HUDEP-2 (cell line): ENCODE results near the gene DHCR24.

Experiments
- DNase-seq, 76 experiments: peaks; one replicate each; lab custom pipeline; 2025; ENCODE audit not compliant: unreplicated experiment in 76 of 76; lab: John Stamatoyannopoulos, UW

The DHCR24 gene

DNA sequence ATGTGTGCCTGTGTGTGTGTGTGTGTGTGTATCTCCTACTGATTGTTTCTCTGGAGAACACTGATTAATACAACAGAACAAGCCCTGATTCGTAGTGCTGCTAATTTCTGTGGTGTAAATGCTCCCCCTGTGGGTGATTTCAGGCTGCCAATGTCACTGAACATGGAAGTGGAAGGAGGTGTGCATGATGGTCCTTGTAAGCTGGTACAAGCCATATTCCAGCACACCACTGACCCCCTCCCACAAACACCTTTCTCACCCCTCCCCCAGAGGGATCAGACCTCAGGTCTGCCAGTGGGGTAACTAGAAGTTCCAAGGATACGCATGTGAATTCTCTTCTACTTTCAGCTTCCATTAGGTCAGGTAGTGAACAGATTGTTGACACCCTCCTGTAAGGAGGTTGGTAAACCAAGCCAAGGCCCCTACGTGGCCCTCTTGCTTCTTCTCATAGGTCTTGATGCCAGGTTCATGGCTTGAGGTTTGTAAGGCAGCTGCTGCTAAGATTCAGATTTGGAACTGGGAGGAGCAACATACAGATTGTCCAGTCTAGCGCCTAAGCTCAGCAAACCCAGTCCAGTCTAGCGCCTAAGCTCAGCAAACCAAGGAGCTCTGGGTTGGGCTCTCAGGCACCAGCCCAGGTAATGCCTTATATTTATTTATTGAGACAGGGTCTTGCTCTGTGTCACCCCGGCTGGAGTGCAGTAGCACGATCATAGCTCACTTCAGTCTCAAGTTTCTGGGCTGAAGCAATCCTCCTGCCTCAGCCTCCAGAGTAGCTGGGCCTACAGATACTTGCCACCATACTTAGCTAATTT, 38.7 kb downstream of the DHCR24 start:
- DNase-seq: peak in 1 of 76 experiments; percentile 4

DNA sequence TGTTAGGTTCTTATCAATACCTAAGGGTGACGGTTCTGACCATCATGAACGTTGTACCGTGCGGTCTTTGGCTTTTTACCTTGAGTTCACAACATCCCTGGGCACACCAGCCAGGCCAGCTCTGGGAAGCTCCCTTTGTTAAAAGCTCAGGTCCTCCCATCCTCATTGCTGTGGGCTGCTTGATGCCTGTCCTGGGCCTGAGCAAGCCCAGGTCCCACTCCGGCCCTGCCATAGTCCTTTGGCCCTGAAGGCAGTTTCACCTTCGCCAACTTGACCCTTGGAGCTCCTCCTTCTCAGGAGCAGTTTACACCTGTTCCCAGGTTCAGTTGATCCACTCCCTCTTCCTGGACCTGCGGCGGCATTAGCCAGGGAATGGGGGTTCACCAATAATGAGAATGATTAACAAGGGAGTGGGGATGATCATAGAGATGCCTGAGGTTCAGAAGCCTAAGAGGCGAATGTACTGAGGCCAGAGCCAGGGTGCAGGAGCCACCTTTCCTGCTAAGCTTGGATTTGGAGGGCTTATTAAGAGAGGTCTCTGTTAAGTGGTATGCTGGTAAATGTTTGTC, 40.2 kb downstream of the DHCR24 start:
- no peak for DNase-seq

DNA sequence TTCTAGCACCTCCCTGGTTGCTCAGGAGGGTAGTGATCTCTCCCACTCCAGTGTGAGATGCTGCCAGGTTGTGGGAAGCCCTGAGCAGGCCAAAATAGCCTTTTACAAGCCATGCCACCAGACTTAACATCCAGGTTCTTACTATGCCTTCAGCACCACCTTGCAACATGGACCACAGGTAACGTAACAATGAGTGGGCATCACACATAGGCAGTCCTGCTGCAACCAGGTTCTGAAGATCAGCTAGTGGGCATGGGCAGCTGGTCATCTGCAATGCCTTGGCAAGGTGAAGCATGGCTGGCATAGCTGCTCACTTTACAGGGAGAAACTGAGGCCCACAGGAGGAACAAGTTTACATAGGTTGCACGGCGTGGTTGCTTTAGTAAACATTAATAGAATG, 40.7 kb downstream of the DHCR24 start:
- DNase-seq: no peak

DNA sequence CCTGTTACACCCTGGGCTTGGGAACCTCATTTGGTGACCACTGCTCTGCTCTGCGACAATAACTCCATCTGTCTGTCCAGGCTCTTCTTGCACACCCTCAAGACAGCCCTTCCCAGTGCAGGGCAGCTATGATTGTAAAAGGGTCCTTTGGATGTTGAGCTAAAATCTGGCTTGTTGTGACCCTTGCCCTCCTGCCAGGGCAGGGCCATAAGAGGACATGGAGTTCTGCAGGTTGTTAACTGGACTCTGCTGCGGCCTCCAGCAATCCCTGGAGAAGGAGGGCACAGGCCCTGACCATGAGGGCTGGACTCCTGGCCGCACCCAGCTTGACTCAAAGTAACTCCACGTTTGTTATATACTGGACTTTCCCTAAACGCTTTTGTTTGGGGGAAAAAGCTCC, 41.2 kb downstream of the DHCR24 start:
- DNase-seq: no peak

DNA sequence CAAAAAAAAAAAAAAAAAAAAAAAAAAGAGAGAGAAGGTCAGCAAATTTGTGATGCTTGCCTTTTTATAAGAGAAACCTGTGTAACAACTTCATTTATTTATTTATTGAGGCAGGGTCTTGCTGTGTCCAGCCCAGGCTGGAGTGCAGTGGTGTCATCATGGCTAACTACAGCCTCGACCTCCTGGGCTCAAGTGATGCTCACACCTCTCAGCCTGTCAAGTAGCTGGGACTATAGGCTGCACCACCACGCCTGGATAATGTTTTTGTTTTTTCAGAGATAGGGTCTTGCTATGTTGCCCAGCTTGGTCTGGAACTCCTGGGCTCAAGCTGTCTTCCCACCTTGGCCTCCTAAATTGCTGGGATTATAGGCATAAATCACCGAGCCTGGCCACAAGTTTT, 42.4 kb downstream of the DHCR24 start:
- no peak for DNase-seq

DNA sequence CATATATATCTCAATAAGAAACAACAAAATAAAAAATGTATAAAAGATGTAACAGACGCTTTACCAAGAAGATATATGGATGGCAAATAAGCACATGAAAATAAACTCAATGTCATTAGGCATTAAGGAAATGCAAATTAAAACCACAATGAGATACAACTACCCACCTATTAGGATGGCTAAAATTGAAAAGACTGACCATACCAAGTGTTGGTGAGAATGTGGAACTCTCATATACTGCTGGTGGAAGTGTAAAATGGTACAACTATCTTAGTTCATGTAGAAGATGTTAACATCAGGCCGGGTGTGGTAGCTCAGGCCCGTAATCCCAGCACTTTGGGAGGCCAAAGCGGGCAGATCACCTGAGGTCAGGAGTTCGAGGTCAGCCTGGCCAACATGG, 43.5 kb downstream of the DHCR24 start:
- no peak for DNase-seq

DNA sequence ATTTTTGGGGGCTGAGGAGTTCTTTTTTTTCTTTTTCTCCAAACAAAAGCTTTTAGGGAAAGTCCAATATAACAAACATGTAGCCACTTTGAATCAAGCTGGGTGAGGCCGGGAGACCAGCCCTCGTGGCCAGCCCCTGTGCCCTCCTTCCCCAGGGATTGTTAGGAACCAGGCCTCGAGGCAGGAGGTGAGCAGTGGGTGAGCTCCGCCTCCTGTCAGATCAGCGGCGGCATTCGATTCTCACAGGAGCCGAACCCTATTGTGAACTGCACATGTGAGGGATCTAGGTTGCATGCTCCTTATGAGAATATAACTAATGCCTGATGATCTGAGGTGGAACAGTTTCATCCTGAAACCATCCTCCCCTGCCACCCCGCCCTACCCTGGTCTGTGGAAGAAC, 44.0 kb downstream of the DHCR24 start:
- no peak for DNase-seq

DNA sequence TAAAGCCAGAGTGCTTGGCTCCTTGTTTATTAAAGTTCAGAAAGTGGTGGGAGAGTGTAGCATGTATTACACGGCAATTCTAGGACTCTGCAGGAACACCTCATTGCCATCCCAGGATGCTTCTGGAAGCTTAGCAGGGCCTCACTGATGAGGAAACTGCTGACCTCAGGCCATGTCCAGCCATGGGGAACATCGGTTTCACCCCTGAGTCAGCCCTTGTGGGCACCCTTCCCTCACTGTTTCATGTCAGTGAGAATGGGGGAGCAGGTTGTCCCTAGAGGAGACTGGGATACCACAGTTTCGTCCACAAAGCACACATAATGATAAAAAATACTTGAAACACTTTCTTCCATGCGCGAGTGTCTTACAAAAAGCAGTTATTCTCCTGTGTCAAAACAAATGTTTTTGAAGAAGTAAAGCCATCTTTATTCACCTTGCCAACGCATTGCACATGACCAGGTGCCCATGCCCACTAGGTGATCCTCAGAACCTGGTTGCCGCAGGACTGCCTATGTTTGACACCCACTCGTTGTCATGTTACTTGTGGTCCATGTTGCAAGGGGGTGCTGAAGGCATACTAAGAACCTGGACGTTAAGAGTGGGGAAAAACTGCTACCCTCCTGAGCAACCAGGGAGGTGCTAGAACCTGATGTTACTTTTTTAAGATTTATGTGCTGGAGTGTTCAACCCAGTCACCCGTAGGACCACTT, 44.6 kb downstream of the DHCR24 start:
- no peak for DNase-seq

DNA sequence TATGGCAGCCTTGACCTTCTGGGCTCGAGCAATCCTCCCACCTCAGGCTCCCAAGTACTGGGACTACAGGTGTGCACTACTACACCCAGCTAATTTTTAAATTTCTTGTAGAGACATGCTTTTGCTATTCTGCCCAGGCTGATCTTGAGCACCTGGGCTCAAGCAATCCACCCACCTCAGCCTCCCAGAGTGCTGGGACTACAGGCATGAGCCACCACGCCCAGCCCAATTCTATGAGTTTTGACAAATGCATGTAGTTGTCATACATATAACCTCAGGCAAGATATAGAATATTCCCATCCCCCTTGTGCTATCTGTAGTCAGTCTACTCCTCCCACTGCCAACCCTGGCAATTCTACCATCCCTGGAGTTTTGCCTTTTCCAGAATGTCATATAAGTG, 47.2 kb downstream of the DHCR24 start:
- DNase-seq: no peak

DNA sequence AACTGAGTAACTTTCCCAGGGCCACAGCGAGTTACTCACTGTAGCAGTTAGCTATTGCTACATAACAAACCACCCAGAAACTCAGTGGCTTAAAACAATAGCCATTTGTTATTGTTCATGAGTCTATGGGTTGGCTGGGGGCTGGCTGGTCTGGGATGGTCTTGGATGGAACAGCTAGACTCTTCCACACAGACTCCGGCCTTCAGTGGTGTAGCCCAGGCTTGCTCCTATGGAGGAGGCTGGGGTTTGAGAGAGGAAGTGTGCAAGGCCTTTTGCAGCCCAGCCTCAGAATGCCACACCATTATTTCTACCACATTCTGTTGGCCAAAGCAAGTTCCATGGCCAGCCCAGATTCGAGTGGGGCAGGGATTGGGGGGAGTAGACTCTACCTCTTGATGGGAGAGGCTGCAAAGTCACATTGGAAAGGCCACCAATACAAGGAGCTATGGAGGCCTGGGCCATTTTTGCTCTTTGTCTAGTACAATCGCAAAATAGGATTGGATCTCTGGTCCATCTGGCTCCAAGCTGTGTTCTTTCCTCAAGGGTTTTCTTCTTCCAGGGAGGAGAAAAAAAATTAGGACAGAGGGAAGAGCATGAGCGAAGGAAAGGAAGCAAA, 48.3 kb downstream of the DHCR24 start:
- no peak for DNase-seq

DNA sequence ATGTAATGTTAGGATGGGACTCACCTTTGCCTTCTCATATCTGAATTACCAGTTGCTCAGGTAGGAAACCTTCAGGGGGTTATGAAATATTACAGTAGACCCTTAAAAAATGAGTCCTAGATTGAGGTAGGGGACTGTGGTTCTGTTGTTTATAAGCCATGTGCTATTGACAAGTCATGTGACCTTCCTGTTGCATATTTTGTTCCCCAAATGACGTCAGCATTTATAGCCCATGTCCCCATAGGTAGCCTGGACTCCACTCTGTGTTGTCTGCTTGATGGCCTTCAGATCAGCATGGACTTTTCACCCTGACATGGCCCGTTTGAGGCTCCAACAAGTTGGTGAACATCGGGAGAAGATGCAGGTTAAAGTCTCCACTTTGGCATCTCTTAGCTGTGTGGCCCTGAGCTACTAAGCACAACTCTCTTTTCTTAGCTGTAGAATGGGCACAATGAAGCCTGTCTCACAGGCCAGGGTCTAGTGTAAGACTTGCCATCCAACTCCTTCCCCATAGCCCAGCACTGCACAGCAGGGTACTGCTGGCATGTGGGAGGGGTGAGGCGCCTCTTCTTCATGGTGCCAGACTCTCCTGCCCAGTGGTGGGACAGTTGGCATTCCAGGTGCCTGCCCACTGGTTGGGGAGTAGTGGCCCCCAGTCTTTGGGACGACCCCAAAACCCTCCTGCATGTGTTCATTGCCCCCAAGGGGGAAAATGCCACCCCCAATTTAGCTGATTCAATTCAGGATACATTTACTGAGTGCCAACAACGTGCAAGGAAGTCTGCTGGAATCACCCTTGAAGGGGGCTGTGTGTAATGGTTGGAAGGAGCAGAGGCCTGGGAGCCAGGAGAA, 49.8 kb downstream of the DHCR24 start:
- DNase-seq: no peak

DNA sequence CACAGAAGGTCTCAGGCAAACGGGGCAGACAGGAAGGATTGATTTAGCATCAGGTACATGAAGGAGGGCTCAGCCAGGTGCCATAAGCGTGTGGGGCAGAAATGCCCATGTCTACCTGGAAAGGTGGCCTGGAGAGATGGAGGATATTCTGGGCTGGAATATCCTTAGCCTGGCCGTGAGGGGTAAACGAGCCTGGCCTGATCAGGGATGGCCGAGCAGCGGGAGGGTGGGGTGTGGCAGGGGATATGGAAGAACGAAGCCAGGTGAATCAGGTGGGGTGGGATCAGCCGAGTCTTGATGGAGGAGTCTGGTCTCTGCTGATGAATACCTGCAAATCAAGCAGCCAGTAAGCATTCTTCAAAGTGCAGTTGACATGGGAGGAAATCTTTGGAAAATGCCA, 50.4 kb downstream of the DHCR24 start:
- no peak for DNase-seq

DNA sequence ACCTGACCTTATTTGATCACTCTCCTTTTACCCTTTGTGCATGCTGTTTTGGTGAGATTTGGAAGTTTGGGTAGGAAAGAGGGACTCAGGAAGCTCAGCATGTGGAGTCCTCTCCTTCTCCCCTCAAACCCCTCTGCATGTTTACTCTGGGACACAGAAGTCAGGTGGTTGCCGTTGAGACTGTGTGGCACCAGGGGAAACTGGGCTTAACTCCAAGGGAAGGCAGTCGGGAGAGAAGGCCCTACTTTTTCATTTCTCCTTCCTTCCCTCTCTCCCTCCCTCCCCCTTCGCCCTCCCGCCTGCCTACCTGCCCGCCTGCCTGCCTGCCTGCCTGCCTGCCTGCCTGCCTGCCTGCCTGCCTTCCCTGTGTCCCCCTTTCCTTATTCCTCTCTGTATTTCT, 51.0 kb downstream of the DHCR24 start:
- DNase-seq: no peak

DNA sequence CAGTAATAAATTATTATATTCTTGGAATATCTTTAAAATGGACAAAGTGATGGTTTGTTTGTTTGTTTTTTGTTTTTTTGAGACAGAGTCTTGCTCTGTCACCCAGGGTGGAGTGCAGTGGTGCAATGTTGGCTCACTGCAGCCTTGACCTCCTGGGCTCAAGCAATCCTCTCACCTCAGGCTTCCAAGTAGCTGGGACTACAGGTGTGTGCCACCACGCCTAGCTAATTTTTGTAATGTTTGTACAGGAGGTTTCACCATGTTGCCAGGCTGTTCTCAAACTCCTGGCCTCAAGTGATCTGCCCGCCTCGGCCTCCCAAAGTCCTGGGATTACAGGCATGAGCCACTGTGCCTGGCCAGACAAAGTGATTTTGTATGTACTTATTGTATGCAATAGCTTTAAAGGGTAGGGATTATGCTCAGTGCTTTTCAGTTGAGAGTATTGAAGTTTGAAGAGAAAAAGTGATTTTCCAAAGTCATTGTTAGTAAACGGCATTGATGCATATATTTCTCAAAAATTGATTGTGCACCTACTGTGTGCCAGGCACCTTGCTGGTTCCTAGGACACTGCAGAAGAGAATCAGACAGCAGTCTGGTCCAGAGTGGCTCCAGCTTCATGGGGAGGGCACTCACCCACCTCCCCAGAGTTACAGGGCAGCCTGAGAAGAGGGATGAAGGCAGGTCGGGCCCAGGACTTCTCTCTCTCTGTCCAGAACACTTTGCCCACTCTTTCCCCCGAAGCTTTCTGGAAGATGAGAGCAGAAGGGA, 51.7 kb downstream of the DHCR24 start:
- no peak for DNase-seq

DNA sequence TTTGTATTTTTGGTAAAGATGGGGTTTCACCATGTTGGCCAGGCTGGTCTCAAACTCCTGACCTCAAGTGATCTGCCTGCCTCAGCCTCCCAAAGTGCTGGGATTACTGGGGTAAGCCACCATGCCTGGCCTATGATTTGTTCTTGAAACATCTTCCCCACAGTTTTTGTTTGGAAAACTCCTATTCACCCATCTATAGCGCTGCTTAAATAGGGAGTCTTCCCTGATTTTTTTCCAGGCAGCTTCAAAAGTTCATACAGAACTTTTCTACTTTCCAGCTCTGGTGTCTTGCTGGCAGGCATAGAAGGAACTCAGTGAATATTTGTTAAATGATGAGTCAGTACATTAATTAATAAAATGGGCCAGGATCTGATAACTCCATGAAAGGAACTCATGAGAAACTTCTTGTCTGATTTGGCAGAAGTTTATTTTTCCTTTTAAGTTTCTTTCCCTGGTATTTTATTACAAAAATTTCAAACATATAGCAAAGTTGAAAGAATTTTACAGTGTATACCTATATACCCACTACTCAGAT, 52.9 kb downstream of the DHCR24 start:
- no peak for DNase-seq

DNA sequence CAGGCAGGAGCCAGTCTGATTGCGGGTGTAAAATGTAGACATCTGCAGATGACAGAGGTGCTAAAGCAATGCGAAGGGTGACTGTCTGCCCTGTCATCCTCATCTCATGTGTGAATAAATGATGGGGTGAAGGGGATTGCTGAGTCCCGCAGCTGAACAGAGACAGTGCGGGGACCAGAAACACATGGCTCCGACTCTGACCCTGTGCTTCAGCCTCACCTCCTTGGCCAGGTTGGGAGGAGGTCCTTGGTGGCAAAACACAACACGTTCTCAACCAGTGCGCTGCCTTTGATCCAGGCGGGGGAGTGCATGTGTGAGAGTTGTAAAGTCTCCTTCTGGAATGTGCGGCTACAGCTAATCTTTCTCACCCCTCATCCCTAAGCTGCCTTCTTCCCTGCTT, 53.9 kb downstream of the DHCR24 start:
- DNase-seq: no peak

DNA sequence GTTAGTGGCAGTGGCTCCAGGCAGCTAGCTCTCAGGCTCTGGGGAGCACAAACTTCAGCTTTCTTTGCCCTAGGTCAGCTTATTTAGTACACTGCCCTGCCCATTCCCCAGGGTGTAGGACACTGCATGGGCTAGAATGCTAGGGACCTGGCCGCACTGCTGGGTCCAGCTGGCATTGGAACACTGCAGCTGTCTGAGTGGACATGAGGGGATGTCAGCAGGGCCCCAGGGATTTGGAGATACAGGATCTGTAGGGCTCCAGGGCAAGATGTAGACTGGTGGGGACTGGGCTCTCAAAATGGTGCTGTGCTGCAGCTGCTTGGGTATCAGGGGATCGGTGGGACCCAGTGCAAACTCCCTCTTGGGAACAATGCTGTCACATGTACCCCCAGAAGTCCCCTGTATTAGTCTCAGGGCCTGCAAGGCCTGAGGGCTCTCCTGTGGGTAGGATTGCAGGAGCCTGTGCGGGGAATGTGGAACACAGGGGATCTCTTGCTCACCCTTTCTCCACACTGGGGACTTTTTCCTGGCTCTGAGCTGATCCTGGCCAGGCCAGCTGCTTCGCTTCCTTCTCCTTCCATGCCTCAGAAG, 60.7 kb downstream of the DHCR24 start:
- no peak for DNase-seq

DNA sequence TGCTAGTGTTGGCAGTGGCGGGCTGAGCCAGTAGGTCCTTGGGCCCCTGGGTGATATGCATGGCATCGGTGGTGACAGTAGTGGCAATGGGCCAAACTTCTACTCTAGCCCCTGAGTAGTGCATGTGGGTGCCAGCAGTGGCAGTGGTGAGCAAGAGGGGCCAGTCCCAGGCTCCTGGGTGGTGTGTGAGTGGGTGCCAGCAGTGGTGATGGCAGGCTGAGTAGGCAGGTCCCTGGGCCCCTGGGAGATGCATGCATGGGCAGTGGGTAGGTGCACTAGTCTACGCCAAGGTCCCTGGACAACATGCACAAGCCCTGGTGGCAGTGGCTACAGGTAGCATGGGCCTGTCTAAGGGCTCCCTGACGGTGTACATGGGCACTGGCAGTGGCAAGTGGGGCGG, 61.3 kb downstream of the DHCR24 start:
- no peak for DNase-seq

DNA sequence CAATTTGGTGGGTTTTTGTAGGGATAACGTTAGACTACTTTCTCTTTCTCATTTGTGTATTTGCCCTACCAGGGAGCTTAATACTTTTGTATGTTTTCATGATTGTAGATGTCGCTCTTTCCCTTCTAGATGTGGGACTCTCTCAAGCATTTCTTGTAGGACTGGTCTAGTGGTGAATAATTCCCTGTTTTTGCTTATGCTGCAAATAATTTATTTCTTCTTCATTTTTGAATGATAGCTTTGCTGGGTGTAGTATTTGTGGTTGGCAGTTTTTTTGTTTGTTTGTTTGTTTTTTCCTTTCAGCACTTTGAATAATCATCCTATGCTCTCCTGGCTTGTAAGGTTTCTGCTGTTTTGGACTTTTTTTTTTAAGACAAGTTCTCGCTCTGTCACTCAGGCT, 63.3 kb downstream of the DHCR24 start:
- no peak for DNase-seq
